Measurements from ENCODE around the gene FBRSL1.
"Not testable (repeated sequence)": the region's sequence is repeated elsewhere in the genome, so short reads cannot be mapped to it uniquely, and the experiment has no call there.

Gene FBRSL1

GRCh38 chr12:132471858-132472255, 18.1 kb upstream of the FBRSL1 start:
- no peak for DNase-seq

- DNase-seq, result no peak
These were observed 17.6 kb upstream of the FBRSL1 start for GRCh38 chr12:132472386-132472785.

- no peak for DNase-seq
These were observed 15.7 kb upstream of the FBRSL1 start for GRCh38 chr12:132474237-132474741.

- DNase-seq, result not testable (repeated sequence)
These were observed 15.1 kb upstream of the FBRSL1 start for GRCh38 chr12:132474799-132475303.

GRCh38 chr12:132475304-132476037, 14.5 kb upstream of the FBRSL1 start:
- DNase-seq, result peak; percentile 37

- no peak for DNase-seq
These were observed 13.9 kb upstream of the FBRSL1 start for GRCh38 chr12:132476038-132476414.

- no peak for DNase-seq
These were observed 13.5 kb upstream of the FBRSL1 start for GRCh38 chr12:132476421-132476820.

GRCh38 chr12:132477017-132477702, 12.8 kb upstream of the FBRSL1 start:
- DNase-seq, result peak; percentile 86

GRCh38 chr12:132477703-132478432, 12.1 kb upstream of the FBRSL1 start:
- DNase-seq, result no peak

- DNase-seq, result no peak
These were observed 11.5 kb upstream of the FBRSL1 start for GRCh38 chr12:132478433-132478803.

- DNase-seq, result no peak
These were observed 11.1 kb upstream of the FBRSL1 start for GRCh38 chr12:132478845-132479244.

GRCh38 chr12:132479291-132479690, 10.7 kb upstream of the FBRSL1 start:
- no peak for DNase-seq

- no peak for DNase-seq
These were observed 9.9 kb upstream of the FBRSL1 start for GRCh38 chr12:132479938-132480622.

- no peak for DNase-seq
These were observed 9.3 kb upstream of the FBRSL1 start for GRCh38 chr12:132480623-132481132.

- no peak for DNase-seq
These were observed 8.6 kb upstream of the FBRSL1 start for GRCh38 chr12:132481345-132481744.

- no peak for DNase-seq
These were observed 7.9 kb upstream of the FBRSL1 start for GRCh38 chr12:132481771-132482745.

GRCh38 chr12:132482771-132483170, 7.2 kb upstream of the FBRSL1 start:
- no peak for DNase-seq

- DNase-seq, result no peak
These were observed 6.7 kb upstream of the FBRSL1 start for GRCh38 chr12:132483208-132483607.

- no peak for DNase-seq
These were observed 6.3 kb upstream of the FBRSL1 start for GRCh38 chr12:132483612-132484011.

GRCh38 chr12:132484183-132484890, 5.6 kb upstream of the FBRSL1 start:
- no peak for DNase-seq
